Measurements from ENCODE around the gene G0S2.

DNA sequence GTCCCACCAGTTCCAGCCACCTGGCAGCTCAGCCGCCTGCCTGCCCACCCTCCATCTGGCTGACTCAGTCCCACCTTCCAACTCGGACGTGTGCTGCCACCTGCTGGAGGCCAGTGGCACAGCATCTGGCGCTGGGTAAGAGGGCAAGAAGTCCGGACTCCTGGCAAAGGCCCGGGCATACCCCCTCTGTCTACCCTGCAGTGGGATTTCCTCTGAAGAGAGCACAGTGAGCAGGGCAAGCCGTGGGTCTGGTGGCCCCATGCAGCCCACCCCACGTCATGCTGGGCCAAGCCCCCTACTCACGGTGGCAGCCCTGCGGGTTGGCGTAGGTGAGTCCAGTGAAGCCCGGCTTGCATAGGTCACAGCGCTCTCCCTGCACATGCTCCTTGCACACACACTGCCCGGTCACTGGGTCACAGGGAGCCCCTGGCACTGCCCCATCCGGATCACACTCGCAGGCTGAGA lies 47.4 kb upstream of the G0S2 start:
- TF ChIP-seq, protein P1, sequence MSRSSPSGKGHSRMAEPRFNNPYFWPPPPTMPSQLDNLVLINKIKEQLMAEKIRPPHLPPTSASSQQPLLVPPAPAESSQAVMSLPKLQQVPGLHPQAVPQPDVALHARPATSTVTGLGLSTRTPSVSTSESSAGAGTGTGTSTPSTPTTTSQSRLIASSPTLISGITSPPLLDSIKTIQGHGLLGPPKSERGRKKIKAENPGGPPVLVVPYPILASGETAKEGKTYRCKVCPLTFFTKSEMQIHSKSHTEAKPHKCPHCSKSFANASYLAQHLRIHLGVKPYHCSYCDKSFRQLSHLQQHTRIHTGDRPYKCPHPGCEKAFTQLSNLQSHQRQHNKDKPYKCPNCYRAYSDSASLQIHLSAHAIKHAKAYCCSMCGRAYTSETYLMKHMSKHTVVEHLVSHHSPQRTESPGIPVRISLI (tag by site-specific recombination; IDR thresholded peaks at IDR 0.05), result no peak
- TF ChIP-seq, protein P2, sequence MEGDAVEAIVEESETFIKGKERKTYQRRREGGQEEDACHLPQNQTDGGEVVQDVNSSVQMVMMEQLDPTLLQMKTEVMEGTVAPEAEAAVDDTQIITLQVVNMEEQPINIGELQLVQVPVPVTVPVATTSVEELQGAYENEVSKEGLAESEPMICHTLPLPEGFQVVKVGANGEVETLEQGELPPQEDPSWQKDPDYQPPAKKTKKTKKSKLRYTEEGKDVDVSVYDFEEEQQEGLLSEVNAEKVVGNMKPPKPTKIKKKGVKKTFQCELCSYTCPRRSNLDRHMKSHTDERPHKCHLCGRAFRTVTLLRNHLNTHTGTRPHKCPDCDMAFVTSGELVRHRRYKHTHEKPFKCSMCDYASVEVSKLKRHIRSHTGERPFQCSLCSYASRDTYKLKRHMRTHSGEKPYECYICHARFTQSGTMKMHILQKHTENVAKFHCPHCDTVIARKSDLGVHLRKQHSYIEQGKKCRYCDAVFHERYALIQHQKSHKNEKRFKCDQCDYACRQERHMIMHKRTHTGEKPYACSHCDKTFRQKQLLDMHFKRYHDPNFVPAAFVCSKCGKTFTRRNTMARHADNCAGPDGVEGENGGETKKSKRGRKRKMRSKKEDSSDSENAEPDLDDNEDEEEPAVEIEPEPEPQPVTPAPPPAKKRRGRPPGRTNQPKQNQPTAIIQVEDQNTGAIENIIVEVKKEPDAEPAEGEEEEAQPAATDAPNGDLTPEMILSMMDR (tag by site-specific recombination; IDR thresholded peaks at IDR 0.05), result peak; percentile 90
- TF ChIP-seq, protein P3, sequence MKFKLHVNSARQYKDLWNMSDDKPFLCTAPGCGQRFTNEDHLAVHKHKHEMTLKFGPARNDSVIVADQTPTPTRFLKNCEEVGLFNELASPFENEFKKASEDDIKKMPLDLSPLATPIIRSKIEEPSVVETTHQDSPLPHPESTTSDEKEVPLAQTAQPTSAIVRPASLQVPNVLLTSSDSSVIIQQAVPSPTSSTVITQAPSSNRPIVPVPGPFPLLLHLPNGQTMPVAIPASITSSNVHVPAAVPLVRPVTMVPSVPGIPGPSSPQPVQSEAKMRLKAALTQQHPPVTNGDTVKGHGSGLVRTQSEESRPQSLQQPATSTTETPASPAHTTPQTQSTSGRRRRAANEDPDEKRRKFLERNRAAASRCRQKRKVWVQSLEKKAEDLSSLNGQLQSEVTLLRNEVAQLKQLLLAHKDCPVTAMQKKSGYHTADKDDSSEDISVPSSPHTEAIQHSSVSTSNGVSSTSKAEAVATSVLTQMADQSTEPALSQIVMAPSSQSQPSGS (tag by site-specific recombination; IDR thresholded peaks at IDR 0.05; ENCODE audit: low read depth), result no peak
- TF ChIP-seq ZNF146 (tag by site-specific recombination; IDR thresholded peaks at IDR 0.05) (no peak), ZNF423 (tag by site-specific recombination; IDR thresholded peaks at IDR 0.05) (no peak), ZNF121 (tag by site-specific recombination; IDR thresholded peaks at IDR 0.05) (no peak), ZBTB21 (tag by site-specific recombination; IDR thresholded peaks at IDR 0.05) (no peak), ZNF837 (tag by site-specific recombination; IDR thresholded peaks at IDR 0.05) (no peak), ZBTB1 (tag by site-specific recombination; IDR thresholded peaks at IDR 0.05) (no peak), ZNF585B (tag by site-specific recombination; IDR thresholded peaks at IDR 0.05) (no peak)
